Endometrium (tissue), 2 donors: ENCODE measurements around the gene CCDC169.
"Not testable (repeated sequence)": the region's sequence is repeated elsewhere in the genome, so short reads cannot be mapped to it uniquely, and the experiment has no call there.

Experiments
- FAIRE-seq: peaks from 2 replicates; lab custom pipeline; 2012; peaks lifted over from hg19 to GRCh38; lab: Jason Lieb, UNC
- donor health status: control.
- donor health status: control.

Gene CCDC169

GRCh38 chr13:36313047-36313969, 15.7 kb upstream of the CCDC169 start:
- FAIRE-seq, result no peak

DNA sequence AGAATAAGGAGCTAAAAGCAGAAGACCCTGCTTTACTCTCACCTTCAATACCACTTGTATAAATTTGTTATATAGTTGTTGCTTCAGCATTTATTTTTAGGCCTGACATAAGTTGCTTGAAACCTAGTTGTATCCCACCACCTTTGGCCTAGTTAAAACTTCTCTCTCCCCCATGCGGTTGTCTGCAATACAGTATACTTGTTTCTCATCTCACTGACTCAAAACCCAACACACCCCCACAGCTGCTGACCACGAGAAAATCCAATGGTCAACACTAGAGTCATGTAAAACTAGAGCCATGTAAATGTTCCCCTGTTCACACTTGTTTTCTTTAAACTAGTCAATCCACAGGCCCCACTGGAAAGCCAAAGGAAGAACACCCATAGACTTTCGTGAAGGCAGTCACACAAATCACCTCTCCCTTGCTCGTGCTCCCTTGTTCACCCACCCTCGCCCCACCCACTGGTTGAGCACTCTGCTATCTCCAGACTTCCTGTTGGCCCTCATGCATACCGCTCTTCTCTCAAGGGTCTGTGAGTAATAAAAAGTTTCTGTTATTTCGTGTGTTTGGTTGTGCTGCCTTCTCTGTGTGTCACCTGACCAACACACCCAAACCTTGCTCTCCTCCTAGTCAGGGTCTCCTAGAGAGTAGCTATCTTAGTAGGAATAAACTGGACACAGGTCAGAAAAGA, 12.9 kb upstream of the CCDC169 start:
- no peak for FAIRE-seq

- FAIRE-seq, result no peak
Observed at GRCh38 chr13:36302289-36302688, 4.7 kb upstream of the CCDC169 start.

DNA sequence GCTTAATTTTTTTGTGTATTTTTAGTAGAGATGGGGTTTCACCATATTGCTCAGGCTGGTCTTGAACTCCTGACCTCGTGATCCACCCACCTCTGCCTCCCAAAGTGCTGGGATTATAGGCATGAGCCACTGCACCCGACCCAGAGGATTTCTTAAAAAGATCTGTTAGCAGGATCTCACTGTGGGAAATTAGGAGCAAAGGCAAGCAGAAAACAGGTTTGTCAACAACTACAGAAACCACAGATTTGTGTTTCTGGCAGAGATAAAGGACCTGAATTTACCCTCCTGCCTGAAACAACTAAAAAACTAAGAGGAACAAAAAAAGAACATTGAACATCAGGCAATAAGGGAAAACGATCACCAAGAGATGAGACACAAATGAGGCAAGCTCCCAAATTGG, 1.9 kb upstream of the CCDC169 start:
- FAIRE-seq, result not testable (repeated sequence)

DNA sequence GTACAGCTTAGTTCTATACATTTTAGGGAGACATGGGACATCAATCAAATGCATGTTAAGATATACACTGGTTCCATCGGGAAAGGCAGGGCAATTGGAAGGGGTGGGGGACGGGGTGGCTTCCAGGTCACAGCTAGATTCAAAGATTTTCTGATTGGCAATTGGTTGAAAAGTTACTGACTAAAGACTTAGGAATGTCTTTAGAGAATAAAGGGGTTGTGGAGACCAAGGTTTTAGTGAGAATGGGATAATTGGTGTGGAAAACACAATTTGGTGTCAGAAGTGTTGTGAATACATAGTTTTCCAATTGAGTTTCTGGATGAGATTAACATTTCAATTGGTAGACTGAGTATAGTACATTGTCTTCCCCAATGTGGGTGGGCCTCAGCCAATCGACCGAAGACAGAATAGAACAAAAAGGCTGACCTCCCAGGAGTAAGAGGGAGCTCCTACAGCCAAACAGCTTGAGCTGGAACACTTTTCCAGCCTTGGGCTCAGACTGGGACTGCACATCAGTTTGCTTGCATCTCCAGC, 988 bp upstream of the CCDC169 start:
- no peak for FAIRE-seq

- FAIRE-seq, result no peak
Observed at GRCh38 chr13:36294096-36294495, 3.5 kb downstream of the CCDC169 start.

- no peak for FAIRE-seq
Observed at GRCh38 chr13:36293497-36293896, 4.1 kb downstream of the CCDC169 start.

DNA sequence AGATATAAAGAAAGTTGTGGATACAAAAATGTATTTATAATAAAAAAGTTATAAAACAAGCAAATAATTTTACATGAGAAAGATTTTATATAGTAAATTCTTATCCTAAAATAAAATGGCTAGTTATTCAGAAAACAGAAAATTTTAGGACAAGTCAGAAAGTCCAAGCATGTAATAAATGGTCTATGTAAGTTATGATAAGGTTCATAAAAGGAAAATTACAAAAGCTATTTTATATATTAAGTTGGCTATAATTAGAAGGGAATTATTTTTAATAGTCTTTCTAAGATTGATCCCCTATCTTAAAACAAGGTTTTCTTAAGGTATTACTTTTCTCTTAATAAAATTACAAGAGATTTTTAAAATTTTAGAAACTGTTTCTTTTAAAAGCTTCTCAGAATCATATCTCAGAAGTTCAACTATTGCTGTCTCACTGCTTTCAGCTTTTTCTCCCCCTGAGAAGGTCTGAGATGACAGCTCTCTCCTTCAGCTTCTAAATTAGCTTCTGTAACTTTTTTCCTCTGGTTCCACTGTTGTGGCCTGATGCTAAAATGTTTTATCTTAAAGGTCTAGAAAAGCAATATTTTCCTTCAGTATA, 8.7 kb downstream of the CCDC169 start:
- FAIRE-seq, result no peak

GRCh38 chr13:36286006-36286405, 11.6 kb downstream of the CCDC169 start:
- no peak for FAIRE-seq

- peak; percentile 71 for FAIRE-seq
Observed at GRCh38 chr13:36282821-36283432, 14.7 kb downstream of the CCDC169 start.

GRCh38 chr13:36275190-36276002, 22.2 kb downstream of the CCDC169 start:
- no peak for FAIRE-seq

DNA sequence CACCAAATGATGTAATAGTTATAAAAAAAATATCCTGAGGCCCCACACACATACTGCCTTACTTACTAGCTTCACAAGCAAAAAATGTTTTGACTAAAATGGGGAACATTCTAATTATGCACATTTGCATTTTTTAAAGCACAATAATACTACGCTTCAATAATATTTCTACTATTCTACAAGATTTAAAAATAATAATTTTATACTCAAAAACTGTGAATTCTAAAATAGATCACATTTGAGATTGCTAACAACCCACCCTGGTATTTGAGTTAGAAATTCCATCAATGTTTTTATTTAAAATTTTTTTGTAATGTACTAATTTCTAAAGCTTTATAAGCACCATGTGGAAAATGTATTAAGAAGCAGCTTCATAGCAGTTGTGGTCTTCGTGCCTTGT, 24.2 kb downstream of the CCDC169 start:
- no peak for FAIRE-seq

- no peak for FAIRE-seq
Observed at GRCh38 chr13:36261976-36262375, 35.6 kb downstream of the CCDC169 start.

DNA sequence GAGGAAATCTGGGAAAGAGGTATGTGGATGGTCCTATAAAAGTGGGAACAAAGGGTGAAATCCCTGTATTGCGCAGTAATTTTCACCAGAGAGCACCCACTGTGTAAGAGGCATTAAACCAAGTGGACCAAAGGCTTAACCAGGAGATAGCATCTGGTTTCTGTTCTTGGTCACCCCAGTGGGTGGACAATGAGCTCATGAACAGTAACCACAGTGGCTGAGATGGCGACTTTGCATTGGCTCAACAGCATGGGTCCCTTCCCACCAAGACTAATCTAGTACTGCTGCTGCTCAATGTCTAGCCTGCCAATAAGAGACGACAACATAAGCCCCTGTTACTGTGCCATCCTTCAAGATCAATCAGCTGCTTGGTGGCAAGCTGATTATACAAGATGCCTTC, 36.6 kb downstream of the CCDC169 start:
- no peak for FAIRE-seq

- FAIRE-seq, result no peak
Observed at GRCh38 chr13:36259361-36260137, 38.1 kb downstream of the CCDC169 start.

DNA sequence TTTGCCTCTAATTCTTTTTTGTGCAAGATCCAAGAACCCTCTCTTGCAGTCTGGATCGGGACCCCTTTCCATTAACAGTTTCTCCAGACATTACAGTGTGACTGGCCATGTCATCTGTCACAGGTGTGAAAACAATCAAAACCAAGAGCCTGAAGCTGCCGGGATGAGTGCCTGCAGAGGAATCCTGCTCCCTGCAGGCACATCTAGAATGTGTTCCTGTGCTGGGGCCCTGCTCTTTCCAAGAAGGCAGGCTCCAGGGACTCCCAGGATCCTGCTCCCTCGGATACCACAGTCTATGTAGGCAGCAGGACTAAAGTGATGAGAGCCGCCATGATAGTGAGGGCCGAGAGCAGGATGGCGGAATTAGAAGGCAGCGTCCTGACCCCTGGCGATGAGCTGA, 38.8 kb downstream of the CCDC169 start:
- no peak for FAIRE-seq

DNA sequence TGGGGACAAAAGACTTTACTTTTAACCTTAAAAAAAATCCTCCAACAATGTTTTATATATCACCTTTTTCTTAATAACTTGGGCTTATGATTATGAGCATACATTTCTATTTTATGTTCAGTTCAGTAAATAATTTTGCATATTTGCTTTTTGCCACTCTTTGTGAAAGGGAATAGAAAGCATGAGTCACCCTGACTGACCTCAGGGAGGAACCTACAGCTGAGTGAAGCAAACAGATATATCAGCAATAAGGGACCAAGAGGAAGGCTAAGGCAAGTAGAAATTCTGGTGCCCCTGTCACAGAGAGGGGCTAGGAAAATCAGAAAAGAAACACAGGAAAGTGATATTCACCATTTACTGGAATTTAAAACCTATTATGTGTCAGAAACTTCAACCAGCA, 46.1 kb downstream of the CCDC169 start:
- no peak for FAIRE-seq

DNA sequence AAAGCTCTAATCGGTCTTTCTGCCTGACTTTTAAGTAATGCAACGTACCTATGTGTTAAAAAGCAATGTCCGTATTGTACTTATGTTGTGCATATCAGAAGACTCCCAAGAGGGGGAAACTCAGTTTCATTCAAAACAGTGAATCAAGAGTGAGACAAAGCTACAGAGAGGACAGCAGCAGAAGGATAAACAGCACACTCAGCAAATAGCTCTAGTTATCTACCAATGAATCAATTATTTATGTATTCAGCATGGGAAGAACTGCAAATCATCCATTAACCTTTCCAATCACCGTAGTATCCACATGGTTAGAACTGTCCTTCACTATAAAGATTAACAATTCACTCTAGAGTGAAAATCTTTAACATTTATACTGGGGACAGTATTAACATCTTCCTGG, 46.6 kb downstream of the CCDC169 start:
- no peak for FAIRE-seq

DNA sequence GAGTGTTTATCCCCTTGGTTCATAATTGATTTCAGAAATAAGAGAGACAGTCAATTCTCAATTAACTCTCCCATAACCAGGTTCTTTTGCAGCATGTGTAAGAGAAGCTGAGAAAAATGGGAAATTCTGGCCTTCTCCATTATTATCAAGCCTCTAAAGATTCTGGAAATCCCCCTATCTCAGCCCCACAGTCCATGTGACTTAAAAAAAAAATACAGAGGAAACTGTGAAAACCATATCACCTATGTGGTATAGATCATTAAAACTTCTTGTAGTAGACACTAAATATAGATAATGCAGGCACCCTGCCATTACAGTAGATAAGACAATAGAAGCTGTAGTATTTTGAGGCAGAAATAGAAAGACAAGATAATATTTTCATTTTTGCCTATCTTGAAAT, 48.9 kb downstream of the CCDC169 start:
- no peak for FAIRE-seq

GRCh38 chr13:36244990-36245389, 52.6 kb downstream of the CCDC169 start:
- no peak for FAIRE-seq

GRCh38 chr13:36244073-36244472, 53.5 kb downstream of the CCDC169 start:
- FAIRE-seq, result no peak
